IPS-20b (cell line): ENCODE data around the gene VDR.

Experiments
- H3K27ac ChIP-seq: one replicate; pipeline ENCODE4 v1.5.1; 2013; ENCODE audit warnings: low read length
- H3K27me3 ChIP-seq: 2 replicates; pipeline ENCODE4 v1.6.1; 2013; ENCODE audit warnings: mild to moderate bottlenecking, low read length, inconsistent platforms; ENCODE audit not compliant: insufficient read depth
- H3K36me3 ChIP-seq: 2 replicates; pipeline ENCODE4 v1.6.1; 2013; ENCODE audit warnings: low read depth, mild to moderate bottlenecking, inconsistent platforms, low read length, moderate library complexity; ENCODE audit not compliant: insufficient read depth
- H3K4me1 ChIP-seq: 2 replicates; pipeline ENCODE4 v1.6.1; 2013; ENCODE audit warnings: mild to moderate bottlenecking, control low read depth, inconsistent platforms, low read length, moderate library complexity; ENCODE audit not compliant: insufficient read depth
- H3K4me3 ChIP-seq: 2 replicates; pipeline ENCODE4 v1.5.1; 2013; ENCODE audit warnings: mild to moderate bottlenecking, low read length, inconsistent platforms
- H3K9ac ChIP-seq: 2 replicates; pipeline ENCODE4 v1.6.1; 2013; ENCODE audit warnings: low read depth, mild to moderate bottlenecking, inconsistent platforms, low read length, moderate library complexity
- H3K9me3 ChIP-seq: 2 replicates; pipeline ENCODE4 v1.6.1; 2013; ENCODE audit warnings: mild to moderate bottlenecking, low read depth, low read length, inconsistent platforms; ENCODE audit not compliant: insufficient read depth

The VDR gene

GRCh38 chr12:47793015-47793681 lies 111.6 kb downstream of the VDR start:
- Histone ChIP-seq H3K9me3 (no peaks in the 10 kb centered on the region), H3K36me3 (peaks cover 72% of the 10 kb centered on the region), H3K27ac (no peak overlapping the region), H3K4me3 (no peak overlapping the region), H3K4me1 (no peaks in the 10 kb centered on the region), H3K27me3 (no peaks in the 10 kb centered on the region), H3K9ac (no peak overlapping the region)

- no peak overlapping the region for H3K27ac ChIP-seq
- no peaks in the 10 kb centered on the region for H3K4me1 ChIP-seq
- H3K4me3 ChIP-seq = no peak overlapping the region
- H3K27me3 ChIP-seq = no peaks in the 10 kb centered on the region
- H3K9ac ChIP-seq = no peak overlapping the region
- peaks cover 84% of the 10 kb centered on the region for H3K36me3 ChIP-seq
- H3K9me3 ChIP-seq = no peaks in the 10 kb centered on the region
These were observed 112.9 kb downstream of the VDR start for GRCh38 chr12:47791874-47792273.
